HG03039 (cell line): ENCODE data around the gene GALK2.

Source experiments
- ATAC-seq: cut with Tn5 transposase; IDR thresholded peaks from one replicate; pipeline ENCODE4 v1.9.1; 2021; ENCODE audit warnings: mild to moderate bottlenecking, moderate library complexity; ENCODE audit not compliant: unreplicated experiment

Gene GALK2

GRCh38 chr15:49169880-49170597 lies at the start of gene GALK2:
TSS of gene GALK2 (plus strand) at chr15:49170247. CDS start at chr15:49170323, 76 bp downstream.
- peak; percentile 96 for ATAC-seq

GRCh38 chr15:49120832-49121231 lies 49.2 kb upstream of the GALK2 start:
- no peak for ATAC-seq

GRCh38 chr15:49121901-49122300 lies 48.1 kb upstream of the GALK2 start:
- no peak for ATAC-seq

GRCh38 chr15:49122541-49123062 lies 47.4 kb upstream of the GALK2 start:
- ATAC-seq = no peak

DNA sequence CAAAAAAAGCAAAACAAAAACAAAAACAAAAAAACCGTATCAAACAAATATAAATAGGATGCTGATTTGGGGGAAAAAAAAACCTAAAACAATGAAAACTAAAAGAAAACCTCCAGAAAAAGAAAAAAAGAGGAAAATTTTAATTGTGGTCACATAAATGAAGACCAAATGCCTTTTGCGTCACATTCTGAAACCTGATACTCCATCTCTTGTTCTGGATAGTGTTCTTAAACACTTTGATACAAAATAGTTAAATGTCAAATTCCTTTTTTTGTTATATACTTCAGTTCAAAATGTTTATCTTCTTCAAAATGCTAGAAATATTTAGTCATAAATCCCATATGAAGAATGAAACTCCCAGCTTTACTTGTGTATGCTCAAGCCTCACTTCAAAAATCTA lies 45.7 kb upstream of the GALK2 start:
- no peak for ATAC-seq

- ATAC-seq = no peak
These were observed 38.6 kb upstream of the GALK2 start for GRCh38 chr15:49131403-49131802.

- no peak for ATAC-seq
These were observed 35.2 kb upstream of the GALK2 start for GRCh38 chr15:49134683-49135341.

DNA sequence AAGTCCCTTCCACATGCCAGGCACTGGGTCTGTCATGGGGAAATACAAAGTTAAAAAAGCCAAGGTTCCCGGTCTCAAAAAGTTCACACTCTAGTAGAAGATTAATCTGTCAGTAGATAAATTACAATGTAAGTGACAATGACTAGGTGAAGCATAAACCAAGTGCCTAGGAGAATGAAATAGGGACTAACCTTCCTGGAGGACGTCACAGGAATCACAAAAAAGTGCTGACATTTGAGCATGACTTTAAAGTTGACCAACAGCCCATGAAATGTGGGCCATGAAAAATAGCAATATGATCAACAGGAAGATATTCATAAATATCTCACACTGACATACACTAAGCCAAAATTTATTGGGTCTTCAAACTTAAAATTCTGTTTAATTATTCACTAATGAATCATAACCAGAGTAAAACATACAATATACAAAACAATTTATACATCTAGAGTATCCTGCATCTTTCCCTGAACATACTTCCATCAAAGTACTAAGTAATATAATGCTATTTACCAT lies 34.6 kb upstream of the GALK2 start:
- ATAC-seq = no peak

- ATAC-seq = no peak
These were observed 34.1 kb upstream of the GALK2 start for GRCh38 chr15:49135911-49136310.

GRCh38 chr15:49137861-49138260 lies 32.2 kb upstream of the GALK2 start:
- ATAC-seq = no peak

GRCh38 chr15:49145651-49146609 lies 24.1 kb upstream of the GALK2 start:
- ATAC-seq = no peak

- ATAC-seq = no peak
These were observed 21.7 kb upstream of the GALK2 start for GRCh38 chr15:49148298-49148697.

DNA sequence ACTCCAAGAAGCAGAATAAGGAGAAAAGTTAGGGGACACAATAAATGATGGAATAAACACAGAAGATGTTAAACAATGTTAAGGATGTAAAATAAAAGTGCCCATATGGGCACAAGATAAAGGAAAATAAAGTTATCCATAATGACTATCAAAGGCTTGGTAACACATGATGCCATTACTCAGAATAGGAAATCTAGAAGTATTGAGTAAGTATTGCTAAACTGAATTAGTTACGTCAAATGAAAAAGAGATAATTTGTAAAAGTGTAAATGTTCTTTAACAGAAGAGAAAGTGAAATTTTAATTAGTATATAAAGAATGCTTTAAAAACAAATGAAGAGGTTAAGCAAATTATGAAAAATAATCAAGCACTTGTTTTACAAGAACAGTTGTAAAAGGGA lies 21.3 kb upstream of the GALK2 start:
- no peak for ATAC-seq

- no peak for ATAC-seq
These were observed 18.2 kb upstream of the GALK2 start for GRCh38 chr15:49151831-49152230.

DNA sequence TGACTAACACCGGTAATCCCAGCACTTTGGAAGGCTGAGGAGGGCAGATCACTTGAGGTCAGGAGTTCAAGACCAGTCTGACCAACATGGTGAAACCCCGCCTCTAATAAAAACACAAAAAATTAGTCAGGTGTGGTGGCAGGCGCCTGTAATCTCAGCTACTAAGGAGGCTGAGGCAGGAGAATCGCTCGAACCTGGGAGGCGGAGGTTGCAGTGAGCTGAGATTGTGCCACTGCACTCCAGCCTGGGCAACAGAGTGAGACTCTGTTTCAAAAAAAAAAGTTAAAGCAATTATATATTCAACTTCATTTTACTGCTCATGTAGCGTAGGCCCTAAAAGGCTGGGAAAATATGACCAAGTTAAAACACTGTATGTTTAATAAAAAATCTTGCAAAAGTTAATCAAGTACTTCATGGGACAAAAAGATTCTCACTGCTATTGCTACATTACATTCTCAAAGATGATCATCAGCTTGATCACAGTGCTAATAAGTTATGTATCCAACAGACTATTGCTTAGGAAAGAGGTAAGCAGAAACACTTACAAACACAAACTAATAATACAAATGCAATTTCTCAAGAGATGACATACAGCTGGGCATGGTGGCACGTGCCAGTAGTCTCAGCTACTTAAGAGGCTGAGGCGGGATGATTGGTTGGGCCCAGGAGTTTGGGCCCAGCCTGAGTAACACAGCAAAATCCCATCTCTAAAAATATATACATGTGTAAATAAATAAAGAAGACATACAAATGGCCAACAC lies 17.3 kb upstream of the GALK2 start:
- ATAC-seq = no peak

- no peak for ATAC-seq
These were observed 15.7 kb upstream of the GALK2 start for GRCh38 chr15:49154359-49154758.

- no peak for ATAC-seq
These were observed 15.3 kb upstream of the GALK2 start for GRCh38 chr15:49154799-49155109.

GRCh38 chr15:49155110-49155833 lies 14.8 kb upstream of the GALK2 start, which contains the start of gene COPS2:
TSS of gene COPS2 (minus strand) at chr15:49155599. CDS start at chr15:49155578, 21 bp downstream.
- peak; percentile 86 for ATAC-seq

GRCh38 chr15:49155834-49156627 lies 14.0 kb upstream of the GALK2 start:
- no peak for ATAC-seq
